GM18867 (cell line): ENCODE measurements around the gene ARX.

Source experiments
- ATAC-seq: cut with Tn5 transposase; IDR thresholded peaks from one replicate; pipeline ENCODE4 v1.9.1; 2021; ENCODE audit warnings: mild to moderate bottlenecking, moderate library complexity; ENCODE audit not compliant: unreplicated experiment

Gene ARX

GRCh38 chrX:25015486-25016360 is at the start of gene ARX:
Gene ARX, minus strand, starts transcription at chrX:25015965. Its CDS starts 228 bp downstream, at chrX:25015737.
- no peak for ATAC-seq

GRCh38 chrX:25059273-25059672 is 43.5 kb upstream of the ARX start:
- no peak for ATAC-seq

- ATAC-seq, result no peak
These were observed 37.2 kb upstream of the ARX start for GRCh38 chrX:25052798-25053534.

GRCh38 chrX:25049971-25050370 is 34.2 kb upstream of the ARX start:
- no peak for ATAC-seq

GRCh38 chrX:25049357-25049756 is 33.6 kb upstream of the ARX start:
- no peak for ATAC-seq

GRCh38 chrX:25048178-25048577 is 32.4 kb upstream of the ARX start:
- no peak for ATAC-seq

GRCh38 chrX:25043192-25043591 is 27.4 kb upstream of the ARX start:
- ATAC-seq, result no peak

GRCh38 chrX:25039036-25039435 is 23.3 kb upstream of the ARX start:
- ATAC-seq, result no peak

- ATAC-seq, result no peak
These were observed 19.1 kb upstream of the ARX start for GRCh38 chrX:25034889-25035288.

GRCh38 chrX:25029288-25029825 is 13.6 kb upstream of the ARX start:
- no peak for ATAC-seq

GRCh38 chrX:25028726-25029125 is 13.0 kb upstream of the ARX start:
- no peak for ATAC-seq

- no peak for ATAC-seq
These were observed 10.8 kb upstream of the ARX start for GRCh38 chrX:25026576-25026975.

- no peak for ATAC-seq
These were observed 9.8 kb upstream of the ARX start for GRCh38 chrX:25025615-25026014.

- no peak for ATAC-seq
These were observed 8.1 kb upstream of the ARX start for GRCh38 chrX:25023908-25024307.

GRCh38 chrX:25022499-25023325 is 6.9 kb upstream of the ARX start:
- no peak for ATAC-seq

GRCh38 chrX:25020905-25021449 is 5.2 kb upstream of the ARX start:
- peak; percentile 65 for ATAC-seq

- ATAC-seq, result peak; percentile 22
These were observed 4.7 kb upstream of the ARX start for GRCh38 chrX:25020391-25020904.

- ATAC-seq, result no peak
These were observed 4.1 kb upstream of the ARX start for GRCh38 chrX:25019707-25020390.

GRCh38 chrX:25018682-25019081 is 2.9 kb upstream of the ARX start:
- no peak for ATAC-seq
